H1 (cell line): ENCODE measurements around the gene TEX26. TPM values are rescaled to one million over a fixed set of nuclear protein-coding genes. Genes with fewer than 3 reads are reported as not detected.

Source experiments
- CTCF ChIA-PET: fragments of 300-600 bp; sonication (Branson Sonifier 250); formaldehyde crosslinking; loops from one replicate; lab custom pipeline; 2021; ENCODE audit not compliant: partially characterized antibody; lab: Charles Lee
- POLR2A ChIA-PET: fragments of 300-600 bp; sonication (Branson Sonifier 250); formaldehyde crosslinking; loops from one replicate; lab custom pipeline; 2021; ENCODE audit warnings: inconsistent platforms; ENCODE audit not compliant: partially characterized antibody; lab: Charles Lee
- DNase-seq, 2 experiments: peaks; one replicate each; pipeline versions ENCODE4 v3.0.0 to v3.0.0-alpha.2; 2010 to 2022; ENCODE audit warnings: low spot score in 2 of 2, low read depth in 1 of 2, mixed read lengths in 1 of 2
- FAIRE-seq: peaks from 2 replicates; lab custom pipeline; 2011; peaks lifted over from hg19 to GRCh38; lab: Jason Lieb, UNC
- H2AFZ ChIP-seq: 2 replicates; pipeline ENCODE4 v1.8.1; 2012; ENCODE audit warnings: low read length, inconsistent platforms
- H2AK5ac ChIP-seq: 2 replicates; pipeline ENCODE4 v1.6.1; 2013; ENCODE audit warnings: low read depth, low read length
- H2BK120ac ChIP-seq: replicated peaks from 2 replicates; pipeline ENCODE3; 2013; ENCODE audit warnings: low read depth, low read length, inconsistent platforms
- H2BK12ac ChIP-seq: 2 replicates; pipeline ENCODE4 v1.6.1; 2013; ENCODE audit warnings: low read depth, low read length
- H2BK15ac ChIP-seq: 2 replicates; pipeline ENCODE4 v1.6.1; 2013; ENCODE audit warnings: low read length
- H2BK20ac ChIP-seq: 2 replicates; pipeline ENCODE4 v1.6.1; 2013; ENCODE audit warnings: low read length
- H2BK5ac ChIP-seq: 2 replicates; pipeline ENCODE4 v1.6.1; 2013; ENCODE audit warnings: low read depth, low read length
- H3K14ac ChIP-seq: 2 replicates; pipeline ENCODE4 v1.6.1; 2013; ENCODE audit warnings: inconsistent platforms; ENCODE audit not compliant: insufficient read length
- H3K18ac ChIP-seq: 2 replicates; pipeline ENCODE4 v1.6.1; 2013; ENCODE audit warnings: low read length; ENCODE audit errors: extremely low read depth
- H3K23ac ChIP-seq: 2 replicates; pipeline ENCODE4 v1.6.1; 2013; ENCODE audit warnings: inconsistent platforms; ENCODE audit not compliant: insufficient read length
- H3K23me2 ChIP-seq: 2 replicates; pipeline ENCODE4 v1.6.1; 2013; ENCODE audit warnings: low read depth, low read length
- H3K27ac ChIP-seq: 2 replicates; pipeline ENCODE4 v1.6.1; 2011; ENCODE audit warnings: low read depth, low read length, inconsistent platforms
- H3K27me3 ChIP-seq, 4 experiments: replicated peaks in 1 of 4; 1 replicate in 1 of 4; 2 replicates in 3 of 4; pipeline versions ENCODE4 v1.6.1 to v1.8.1; 2011 to 2013; ENCODE audit warnings: low read length in 3 of 4, mild to moderate bottlenecking in 3 of 4, inconsistent platforms in 2 of 4, mixed read lengths in 2 of 4, moderate library complexity in 1 of 4; ENCODE audit not compliant: control insufficient read depth in 3 of 4, insufficient read depth in 3 of 4; ENCODE audit errors: extremely low read depth in 1 of 4
- H3K36me3 ChIP-seq, 4 experiments: 2 replicates each; pipeline versions ENCODE4 v1.6.1 to v1.8.1; 2011 to 2013; ENCODE audit warnings: mild to moderate bottlenecking in 4 of 4, low read length in 3 of 4, moderate library complexity in 2 of 4, control low read depth in 1 of 4, inconsistent platforms in 1 of 4; ENCODE audit not compliant: insufficient read depth in 4 of 4, control insufficient read depth in 2 of 4
- H3K4ac ChIP-seq: replicated peaks from 2 replicates; pipeline ENCODE3; 2013; ENCODE audit warnings: low read length, low read depth, mixed read lengths, inconsistent platforms; ENCODE audit not compliant: insufficient read length
- H3K4me1 ChIP-seq, 4 experiments: replicated peaks in 1 of 4; 1 replicate in 1 of 4; 2 replicates in 3 of 4; pipeline versions ENCODE4 v1.6.1 to v1.8.1; 2011 to 2013; ENCODE audit warnings: low read length in 3 of 4, inconsistent platforms in 2 of 4, mixed read lengths in 1 of 4; ENCODE audit not compliant: insufficient read depth in 4 of 4, control insufficient read depth in 3 of 4
- H3K4me2 ChIP-seq, 2 experiments: 2 replicates each; pipeline versions ENCODE4 v1.6.1 to v1.8.1; 2011 to 2013; ENCODE audit warnings: low read depth in 2 of 2, low read length in 2 of 2, control low read depth in 1 of 2, inconsistent platforms in 1 of 2, mild to moderate bottlenecking in 1 of 2; ENCODE audit not compliant: insufficient read depth in 1 of 2
- H3K4me3 ChIP-seq, 4 experiments: fragments of 200-600, 300-600 bp in 1 of 4; sonication (generic), shearing (Covaris generic), sonication (Bioruptor Twin) in 1 of 4; 2 replicates each; pipeline versions ENCODE4 v1.5.1 to v1.8.1; 2011 to 2016; ENCODE audit warnings: low read length in 4 of 4, low read depth in 3 of 4, control low read depth in 2 of 4, inconsistent platforms in 2 of 4, mild to moderate bottlenecking in 2 of 4, mixed read lengths in 1 of 4, moderate library complexity in 1 of 4; ENCODE audit not compliant: insufficient read depth in 2 of 4; ENCODE audit errors: extremely low read depth in 1 of 4
- H3K56ac ChIP-seq: replicated peaks from 2 replicates; pipeline ENCODE3; 2013; ENCODE audit warnings: low read depth, mild to moderate bottlenecking, mixed read lengths, low read length, inconsistent platforms; ENCODE audit not compliant: insufficient read length
- H3K79me1 ChIP-seq: 2 replicates; pipeline ENCODE4 v1.6.1; 2013; ENCODE audit warnings: low read depth, low read length, control low read depth
- H3K79me2 ChIP-seq, 2 experiments: 2 replicates each; pipeline versions ENCODE4 v1.6.1 to v1.8.1; 2012 to 2013; ENCODE audit warnings: low read length in 2 of 2, mild to moderate bottlenecking in 2 of 2, inconsistent platforms in 1 of 2; ENCODE audit not compliant: insufficient read depth in 2 of 2, control insufficient read depth in 1 of 2
- H3K9ac ChIP-seq, 4 experiments: replicated peaks in 1 of 4; 1 replicate in 1 of 4; 2 replicates in 3 of 4; pipeline versions ENCODE4 v1.6.1 to v1.8.1; 2011 to 2013; ENCODE audit warnings: low read depth in 3 of 4, low read length in 3 of 4, control low read depth in 2 of 4, mild to moderate bottlenecking in 2 of 4, moderate library complexity in 2 of 4, inconsistent platforms in 1 of 4; ENCODE audit errors: extremely low read depth in 1 of 4
- H3K9me3 ChIP-seq, 2 experiments: 2 replicates each; pipeline versions ENCODE4 v1.6.1 to v1.8.1; 2012 to 2013; ENCODE audit warnings: mild to moderate bottlenecking in 2 of 2, moderate library complexity in 2 of 2, control low read depth in 1 of 2, inconsistent platforms in 1 of 2, low read depth in 1 of 2, low read length in 1 of 2, mixed read lengths in 1 of 2; ENCODE audit not compliant: insufficient read depth in 2 of 2
- H4K20me1 ChIP-seq, 2 experiments: replicated peaks in 1 of 2; 2 replicates each; pipeline versions ENCODE3 to v1.8.1; 2011 to 2013; ENCODE audit warnings: inconsistent platforms in 2 of 2, low read length in 2 of 2, mild to moderate bottlenecking in 1 of 2; ENCODE audit not compliant: insufficient read depth in 2 of 2, control insufficient read depth in 1 of 2
- H4K5ac ChIP-seq: 2 replicates; pipeline ENCODE4 v1.6.1; 2013; ENCODE audit warnings: low read length, low read depth, mixed read lengths, inconsistent platforms; ENCODE audit not compliant: insufficient read length
- H4K8ac ChIP-seq: 2 replicates; pipeline ENCODE4 v1.8.0; 2013; ENCODE audit warnings: mild to moderate bottlenecking, moderate library complexity, low read length, inconsistent platforms; ENCODE audit not compliant: insufficient read depth; ENCODE audit errors: extremely low read depth
- H4K91ac ChIP-seq: replicated peaks from 2 replicates; pipeline ENCODE3; 2013; ENCODE audit warnings: low read length, mixed read lengths, inconsistent platforms; ENCODE audit not compliant: insufficient read length
- CREB1 ChIP-seq: IDR thresholded peaks from 2 replicates; pipeline ENCODE4 v1.6.1; 2012; ENCODE audit warnings: inconsistent platforms
- CTCF ChIP-seq, 3 experiments: IDR thresholded peaks; 1 replicate in 2 of 3; 2 replicates in 1 of 3; pipeline versions ENCODE4 v1.5.1 to v1.6.1; 2011; ENCODE audit warnings: low read length in 3 of 3, mild to moderate bottlenecking in 3 of 3, inconsistent platforms in 2 of 3, low read depth in 1 of 3, moderate library complexity in 1 of 3; ENCODE audit not compliant: insufficient read depth in 1 of 3; ENCODE audit errors: control extremely low read depth in 1 of 3
- FOSL1 ChIP-seq: IDR thresholded peaks from 2 replicates; pipeline ENCODE4 v1.6.1; 2011; ENCODE audit warnings: mild to moderate bottlenecking, low read depth, low read length, moderate library complexity; ENCODE audit not compliant: insufficient read depth
- GABPA ChIP-seq: IDR thresholded peaks from 2 replicates; pipeline ENCODE4 v1.6.1; 2011; ENCODE audit warnings: mild to moderate bottlenecking, low read length, moderate library complexity, borderline replicate concordance; ENCODE audit not compliant: insufficient read depth
- HDAC6 ChIP-seq: IDR thresholded peaks from one replicate; pipeline ENCODE4 v1.7.1; 2012; ENCODE audit warnings: low read depth, mild to moderate bottlenecking, inconsistent platforms, low read length, moderate library complexity
- KDM4A ChIP-seq: IDR thresholded peaks from one replicate; pipeline ENCODE4 v1.7.1; 2012; ENCODE audit warnings: low read depth, mild to moderate bottlenecking, moderate library complexity, low read length, inconsistent platforms; ENCODE audit not compliant: severe bottlenecking
- RAD21 ChIP-seq, 2 experiments: IDR thresholded peaks in 1 of 2; conservative IDR thresholded peaks in 1 of 2; 2 replicates each; pipeline ENCODE4 v1.6.1; 2011; ENCODE audit warnings: low read depth in 2 of 2, low read length in 2 of 2, improper control_type of control experiment in 1 of 2, inconsistent platforms in 1 of 2, mild to moderate bottlenecking in 1 of 2, moderate library complexity in 1 of 2
- SIX5 ChIP-seq: IDR thresholded peaks from 2 replicates; pipeline ENCODE4 v1.6.1; 2011; ENCODE audit warnings: mild to moderate bottlenecking, low read depth, low read length
- SP2 ChIP-seq: IDR thresholded peaks from 2 replicates; pipeline ENCODE4 v1.6.1; 2012; ENCODE audit warnings: mild to moderate bottlenecking, low read length, inconsistent platforms
- TAF7 ChIP-seq: optimal IDR thresholded peaks from 2 replicates; pipeline ENCODE3; 2011; ENCODE audit warnings: low read depth, mild to moderate bottlenecking, inconsistent platforms, low read length, moderate library complexity, borderline replicate concordance
- TBP ChIP-seq: IDR thresholded peaks from 2 replicates; pipeline ENCODE4 v1.6.1; 2011; ENCODE audit warnings: low read depth, low read length, improper control_type of control experiment
- ZNF274 ChIP-seq: IDR thresholded peaks from 2 replicates; pipeline ENCODE4 v1.7.0; 2012; ENCODE audit warnings: low read length, borderline replicate concordance; ENCODE audit errors: extremely low read depth
- WGBS, 2 experiments: shearing (Covaris generic) in 1 of 2; methylation state at CpG; one replicate each; pipeline versions ENCODE4 v1.1.6 to v1.1.7; 2013 to 2015; ENCODE audit warnings: low lambda C conversion rate in 2 of 2, mixed read lengths in 2 of 2, inconsistent platforms in 1 of 2, low coverage in 1 of 2, missing lambda C conversion rate in 1 of 2; ENCODE audit not compliant: insufficient replicate concordance in 2 of 2, insufficient coverage in 1 of 2, insufficient read length in 1 of 2; ENCODE audit errors: extremely low coverage in 1 of 2, missing lambda C conversion rate in 1 of 2; 5-methylcytosine and 5-hydroxymethylcytosine counted together
- polyA plus RNA-seq, 7 experiments: library from polyadenylated mRNA; depleted of rRNA in 3 of 7; stranded (reverse) in 5 of 7; unstranded in 2 of 7; fragments of >200 nt in 5 of 7; fragments of 200-250 nt in 2 of 7; gene quantifications; 1 replicate in 5 of 7; 2 replicates in 1 of 7; 4 replicates in 1 of 7; pipeline versions ENCODE4 v1.2.1 to v1.2.3, GENCODE V29; 2011 to 2013; ENCODE audit warnings: missing spikeins in 2 of 7, mixed read lengths in 2 of 7
- total RNA-seq: library from RNA; stranded (reverse); fragmentation: NEBNext Ultra II Directional; extraction: Animal tissue kit (Norgen Biotek cat#: 25700); gene quantifications from 2 replicates; pipeline ENCODE4 v1.2.1, GENCODE V29; 2021

TEX26 gene
- total and polyA plus RNA-seq, 2 of the 8 experiments (the other 6 are each of a cell fraction or from before 2014, with no cell fraction given), result not detected

GRCh38 chr13:30936971-30937370 lies 4.5 kb downstream of the TEX26 start:
- H4K91ac ChIP-seq, result no peak overlapping the region
- WGBS, 2 experiments, result 88% methylated on average over 4 of the region's 4 CpGs; no CpG with 5 or more reads in 1 of the 2 experiments
- peaks cover 0 to 4% (median 3%) of the 10 kb centered on the region in 4 experiments; a peak in 6 of 7 replicates for H3K27me3 ChIP-seq
- peaks cover 0 to 3% (median 3%) of the 10 kb centered on the region in 4 experiments; a peak in 3 of 7 replicates for H3K4me1 ChIP-seq
- no peak overlapping the region for H3K56ac ChIP-seq
- H2AFZ ChIP-seq, result no peak overlapping the region
- CTCF ChIA-PET, result interaction anchor here (0.6 to 1.7 kb wide), 4 partner anchors 10 to 94 kb away, joined by 3 to 5 read pairs (median 4); no protein-coding TSS in a partner anchor
- POLR2A ChIA-PET, result no interaction called here
- no peak overlapping the region for H3K4ac ChIP-seq
- no peak overlapping the region for H3K4me3 ChIP-seq
- no peak overlapping the region for H4K5ac ChIP-seq
- H2AK5ac ChIP-seq, result no peak overlapping the region
- H2BK5ac ChIP-seq, result no peak overlapping the region
- H4K20me1 ChIP-seq, result no peaks in the 10 kb centered on the region
- H2BK12ac ChIP-seq, result no peak overlapping the region
- no peak overlapping the region for H4K8ac ChIP-seq
- H3K79me2 ChIP-seq, result no peaks in the 10 kb centered on the region
- no peak overlapping the region for H2BK20ac ChIP-seq
- DNase-seq (no peak), FAIRE-seq (no peak)
- H3K18ac ChIP-seq, result no peak overlapping the region
- no peaks in the 10 kb centered on the region for H3K36me3 ChIP-seq
- H3K4me2 ChIP-seq, result no peak overlapping the region
- no peak overlapping the region for H3K27ac ChIP-seq
- no peak overlapping the region for H2BK15ac ChIP-seq
- no peaks in the 10 kb centered on the region for H3K9me3 ChIP-seq
- no peak overlapping the region for H3K14ac ChIP-seq
- H2BK120ac ChIP-seq, result no peak overlapping the region
- H3K23ac ChIP-seq, result no peak overlapping the region
- no peaks in the 10 kb centered on the region for H3K79me1 ChIP-seq
- H3K23me2 ChIP-seq, result peaks cover 4% of the 10 kb centered on the region; the same call in 1 of the 2 replicates
- H3K9ac ChIP-seq, result no peak overlapping the region
- TF ChIP-seq SP2 (no peak), TBP (no peak), CTCF (IDR thresholded peaks at IDR 0.05; ENCODE audit: control extremely low read depth in 1 of 3, insufficient read depth in 1 of 3, low read depth in 1 of 3, low read length in 3 of 3) (no peak), ZNF274 (no peak), GABPA (no peak), TAF7 (no peak), HDAC6 (no peak), CREB1 (no peak), KDM4A (no peak), FOSL1 (no peak), SIX5 (no peak), RAD21 (IDR thresholded peaks at IDR 0.05 in 1 of 2, conservative IDR thresholded peaks at IDR 0.05 in 1 of 2; ENCODE audit: low read depth in 2 of 2, low read length in 2 of 2) (no peak)
